ENCODE measurements around the gene SYDE1. TPM values are rescaled to one million over a fixed set of nuclear protein-coding genes. Genes with fewer than 3 reads are reported as not detected.

The SYDE1 gene
- total and polyA plus RNA-seq, 10 of the 15 experiments (the other 5 are each of a cell fraction or from before 2014, with no cell fraction given) = not detected

DNA sequence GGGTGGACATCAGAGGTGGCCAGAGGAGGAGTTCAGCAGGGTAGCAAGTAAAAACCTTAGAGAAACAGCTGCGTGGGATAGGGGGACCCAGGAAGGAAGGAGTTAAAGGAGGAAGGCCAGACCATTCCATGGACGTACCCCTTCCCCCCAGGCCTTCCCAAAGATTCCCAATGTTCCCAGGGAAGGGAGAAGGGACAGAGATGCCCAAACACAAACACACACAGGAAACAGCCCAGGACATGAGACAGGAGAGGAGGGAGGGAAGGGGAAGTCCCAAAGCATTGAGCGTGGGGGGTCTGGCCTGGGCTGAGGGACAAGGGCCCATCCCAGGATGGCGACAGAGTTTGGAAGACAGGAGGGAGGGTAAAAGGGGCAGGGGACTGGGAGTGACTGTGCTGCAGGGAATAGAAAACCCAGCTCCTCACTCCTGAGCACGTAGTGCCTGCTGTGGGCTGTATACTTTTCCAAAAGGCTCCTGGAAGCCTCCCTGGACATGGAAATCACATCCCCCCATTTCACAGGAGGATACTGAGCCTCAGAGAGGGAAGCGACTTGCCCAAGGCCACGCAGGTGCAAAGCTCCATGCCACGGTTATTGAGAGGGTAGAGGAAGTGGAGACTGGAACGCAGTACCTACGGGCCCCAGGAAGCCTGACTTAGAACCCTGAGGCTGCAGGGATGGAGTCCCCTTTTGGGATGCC lies 1.1 kb downstream of the SYDE1 start:
- no peak for ATAC-seq
- intact Hi-C loops (cut with micrococcal nuclease; ENCODE audit: unreplicated experiment) = no loop called here
- in situ Hi-C loops (cut with MboI) = no loop called here
- H3K27me3 ChIP-seq (replicated peaks in 1 of 2; ENCODE audit: control insufficient read depth in 2 of 2, insufficient read depth in 2 of 2, low read length in 1 of 2) = peaks cover 3 to 5% of the 10 kb centered on the region in 2 experiments; a peak in 2 of 4 replicates
- no peak overlapping the region for H3K4me3 ChIP-seq
- DNase-seq (ENCODE audit: low read depth, low spot score) = no peak
- ChIA-PET SMC1A (ENCODE audit: uncharacterized antibody, unreplicated experiment) (no interaction called here), RAD21 (ENCODE audit: unreplicated experiment) (no interaction called here), CTCF (no interaction called here), POLR2A (no interaction called here)
- H4K20me1 ChIP-seq (ENCODE audit: control insufficient read depth, insufficient read depth) = no peaks in the 10 kb centered on the region
- H3K79me2 ChIP-seq (ENCODE audit: control insufficient read depth, insufficient read depth, low read length) = no peaks in the 10 kb centered on the region
- 24% methylated on average over 10 of the region's 10 CpGs for WGBS (ENCODE audit: insufficient coverage, insufficient replicate concordance, low lambda C conversion rate, missing lambda C conversion rate)
- H2AFZ ChIP-seq (ENCODE audit: control insufficient read depth, low read depth, low read length) = no peak overlapping the region
- H3K27ac ChIP-seq (ENCODE audit: control insufficient read depth, insufficient read depth) = no peak overlapping the region
- no TSS peak for BruUV-seq (replicated peaks)
- no peaks in the 10 kb centered on the region for H3K4me1 ChIP-seq (ENCODE audit: control insufficient read depth, insufficient read depth, low read length)
- no peak for FAIRE-seq
- no peak for TF ChIP-seq SMARCA5 (IDR thresholded peaks at IDR 0.05)
- no peak for TF ChIP-seq SREBF1 (IDR thresholded peaks at IDR 0.05; ENCODE audit: low read length)
- no peak for TF ChIP-seq KLF5 (IDR thresholded peaks at IDR 0.05; ENCODE audit: partially characterized antibody)
- TF ChIP-seq ETV6 (conservative IDR thresholded peaks at IDR 0.05 in 1 of 2, IDR thresholded peaks at IDR 0.05 in 1 of 2; ENCODE audit: borderline replicate concordance in 1 of 2, low read depth in 1 of 2) = no peak
- TF ChIP-seq IKZF1 (conservative IDR thresholded peaks at IDR 0.05) = no peak
- TF ChIP-seq BRCA1 (IDR thresholded peaks at IDR 0.05; ENCODE audit: low read depth, low read length) = no peak
- H3K4me2 ChIP-seq (ENCODE audit: control insufficient read depth, insufficient read depth) = no peak overlapping the region
- H3K9me3 ChIP-seq (replicated peaks; ENCODE audit: control insufficient read depth, insufficient read depth, low read length) = no peaks in the 10 kb centered on the region
- H3K9ac ChIP-seq (ENCODE audit: control insufficient read depth, insufficient read depth, low read length) = no peak overlapping the region
- no peaks in the 10 kb centered on the region for H3K36me3 ChIP-seq (ENCODE audit: control insufficient read depth in 2 of 2, insufficient read depth in 2 of 2, low read length in 1 of 2)
